Suprapubic skin (tissue), 4 donors: ENCODE data around the gene DKK3. TPM values are rescaled to one million over a fixed set of nuclear protein-coding genes. Genes with fewer than 3 reads are reported as not detected.

Source experiments
- DNase-seq, 2 donors: peaks; one replicate each; pipeline ENCODE4 v3.0.0-alpha.2; 2019; ENCODE audit warnings: low spot score in 2 of 2
- H3K27ac ChIP-seq: fragments of 200-600 bp; sonication (generic); one replicate; pipeline ENCODE4 v1.5.1; 2019
- H3K27me3 ChIP-seq: fragments of 200-600 bp; sonication (generic); one replicate; pipeline ENCODE4 v1.5.1; 2019
- H3K36me3 ChIP-seq: fragments of 200-600 bp; sonication (generic); one replicate; pipeline ENCODE4 v1.5.1; 2019
- H3K4me1 ChIP-seq: fragments of 200-600 bp; sonication (generic); one replicate; pipeline ENCODE4 v1.5.1; 2019
- H3K4me3 ChIP-seq: fragments of 200-600 bp; sonication (generic); one replicate; pipeline ENCODE4 v1.5.1; 2019; ENCODE audit warnings: mild to moderate bottlenecking
- H3K9me3 ChIP-seq: fragments of 200-600 bp; sonication (generic); one replicate; pipeline ENCODE4 v1.5.1; 2019
- EP300 ChIP-seq: sonication (generic); formaldehyde crosslinking; IDR thresholded peaks from one replicate; pipeline ENCODE4 v1.6.1; 2017; ENCODE audit warnings: antibody characterized with exemption
- POLR2A ChIP-seq, 2 donors: fragments of 450-650 bp; IDR thresholded peaks; one replicate each; pipeline ENCODE4 v1.6.1; 2017; ENCODE audit warnings: antibody characterized with exemption in 2 of 2, mild to moderate bottlenecking in 2 of 2, moderate library complexity in 2 of 2
- POLR2AphosphoS5 ChIP-seq, 3 donors: sonication (generic); formaldehyde crosslinking; IDR thresholded peaks; one replicate each; pipeline ENCODE4 v1.6.1; 2017; ENCODE audit warnings: antibody characterized with exemption in 3 of 3
- WGBS: methylation state at CpG from one replicate; pipeline ENCODE4 v1.1.5; 2018; 5-methylcytosine and 5-hydroxymethylcytosine counted together
- total RNA-seq, 4 donors: library from RNA; depleted of rRNA; stranded (reverse); fragments of >200 nt; gene quantifications; one replicate each; pipeline ENCODE4 v1.1.0, GENCODE V29; 2016
- TF ChIP-seq, protein P1 (sequence below), 2 donors: fragments of 200-600 bp in 1 of 2; fragments of 450-650 bp in 1 of 2; sonication (generic) in 1 of 2; IDR thresholded peaks; one replicate each; pipeline ENCODE4 v1.5.1; 2016 to 2019; ENCODE audit warnings: antibody characterized with exemption in 2 of 2, mild to moderate bottlenecking in 1 of 2, moderate library complexity in 1 of 2

The DKK3 gene
- total RNA-seq, 4 donors from 2014 or later = 105 to 152 (median 137) TPM

DNA sequence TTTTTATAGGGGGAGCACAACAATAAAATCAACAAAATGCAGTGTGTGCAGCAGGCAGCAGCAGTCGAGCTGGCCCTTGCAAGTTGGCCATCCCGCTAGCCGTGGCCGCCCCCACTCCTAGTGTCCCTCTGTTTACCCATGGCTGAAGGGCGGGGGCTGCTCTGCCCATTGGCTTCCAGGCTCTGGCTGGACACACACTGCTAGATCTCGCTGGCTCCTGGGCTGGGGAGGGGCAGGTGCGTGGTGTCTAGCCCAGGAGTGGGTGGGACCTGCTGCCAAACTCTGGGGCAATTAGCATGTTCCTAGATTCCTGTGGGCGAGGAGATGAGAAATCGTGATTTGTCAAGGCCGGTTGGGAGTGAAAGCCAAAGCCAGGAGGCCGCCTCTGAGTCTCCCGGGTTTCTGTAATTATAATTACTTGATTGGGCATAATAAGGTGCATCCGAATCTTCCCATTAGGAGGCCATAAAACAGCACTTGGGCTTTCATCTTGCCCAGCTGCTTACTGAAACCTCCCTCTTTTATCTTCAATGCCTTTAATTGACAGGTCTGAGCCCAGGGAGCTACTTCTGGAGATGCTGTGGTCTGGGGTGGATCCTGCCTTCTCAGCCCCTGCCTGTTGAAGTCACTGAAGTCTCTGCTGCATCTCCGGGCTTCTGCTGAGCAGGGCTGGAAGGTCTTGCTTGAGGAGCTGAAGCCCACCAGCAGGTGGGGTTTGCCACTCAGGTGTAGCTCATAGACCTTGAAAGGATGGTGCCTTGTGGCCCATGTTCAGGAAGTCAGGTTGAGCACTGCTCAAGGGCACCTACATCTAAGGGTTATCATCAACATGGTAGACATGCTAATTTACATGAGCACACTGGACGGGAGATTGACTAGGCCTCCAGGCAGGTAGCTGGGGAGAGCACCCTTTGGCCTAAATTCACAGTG lies 44.5 kb upstream of the DKK3 start:
- no peaks in the 10 kb centered on the region for H3K9me3 ChIP-seq
- 83% methylated on average over 7 of the region's 15 CpGs for WGBS
- TF ChIP-seq EP300 = no peak
- TF ChIP-seq, protein P1, sequence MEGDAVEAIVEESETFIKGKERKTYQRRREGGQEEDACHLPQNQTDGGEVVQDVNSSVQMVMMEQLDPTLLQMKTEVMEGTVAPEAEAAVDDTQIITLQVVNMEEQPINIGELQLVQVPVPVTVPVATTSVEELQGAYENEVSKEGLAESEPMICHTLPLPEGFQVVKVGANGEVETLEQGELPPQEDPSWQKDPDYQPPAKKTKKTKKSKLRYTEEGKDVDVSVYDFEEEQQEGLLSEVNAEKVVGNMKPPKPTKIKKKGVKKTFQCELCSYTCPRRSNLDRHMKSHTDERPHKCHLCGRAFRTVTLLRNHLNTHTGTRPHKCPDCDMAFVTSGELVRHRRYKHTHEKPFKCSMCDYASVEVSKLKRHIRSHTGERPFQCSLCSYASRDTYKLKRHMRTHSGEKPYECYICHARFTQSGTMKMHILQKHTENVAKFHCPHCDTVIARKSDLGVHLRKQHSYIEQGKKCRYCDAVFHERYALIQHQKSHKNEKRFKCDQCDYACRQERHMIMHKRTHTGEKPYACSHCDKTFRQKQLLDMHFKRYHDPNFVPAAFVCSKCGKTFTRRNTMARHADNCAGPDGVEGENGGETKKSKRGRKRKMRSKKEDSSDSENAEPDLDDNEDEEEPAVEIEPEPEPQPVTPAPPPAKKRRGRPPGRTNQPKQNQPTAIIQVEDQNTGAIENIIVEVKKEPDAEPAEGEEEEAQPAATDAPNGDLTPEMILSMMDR (IDR thresholded peaks at IDR 0.05) = no peak
- TF ChIP-seq POLR2AphosphoS5 (IDR thresholded peaks at IDR 0.05) = no peak
- no peak for TF ChIP-seq POLR2A (IDR thresholded peaks at IDR 0.05)
- peaks cover 36% of the 10 kb centered on the region for H3K4me1 ChIP-seq
- H3K4me3 ChIP-seq = no peak overlapping the region
- peak in 1 of 2 donors; percentile 63 for DNase-seq
- H3K36me3 ChIP-seq = no peaks in the 10 kb centered on the region
- H3K27me3 ChIP-seq = no peaks in the 10 kb centered on the region
- no peak overlapping the region for H3K27ac ChIP-seq

DNA sequence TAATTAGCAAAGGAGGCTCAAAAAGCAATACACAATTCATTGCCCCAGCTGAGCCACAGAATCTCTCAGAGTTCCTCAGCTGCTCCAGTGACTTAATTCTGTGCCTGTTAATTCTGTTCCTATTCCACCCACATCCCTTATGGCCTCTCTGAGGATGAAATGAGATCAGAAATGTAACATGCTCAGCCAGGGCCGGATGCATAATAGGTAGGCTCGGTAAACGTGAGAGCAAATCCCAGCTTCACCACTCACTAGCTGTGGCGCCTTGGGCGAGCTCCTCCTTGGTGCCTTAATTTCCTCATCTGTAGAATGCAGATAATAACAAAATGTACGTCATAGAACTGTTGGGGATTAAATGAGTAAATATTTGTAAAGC lies 42.8 kb upstream of the DKK3 start:
- DNase-seq = no peak
- Histone ChIP-seq H3K4me1 (peaks cover 46% of the 10 kb centered on the region), H3K27ac (no peak overlapping the region), H3K4me3 (no peak overlapping the region), H3K36me3 (no peaks in the 10 kb centered on the region), H3K27me3 (no peaks in the 10 kb centered on the region), H3K9me3 (no peaks in the 10 kb centered on the region)
- WGBS = 88% methylated on average over 6 of the region's 6 CpGs
- TF ChIP-seq POLR2A (IDR thresholded peaks at IDR 0.05) = no peak
- TF ChIP-seq EP300 = no peak
- TF ChIP-seq, protein P1 (IDR thresholded peaks at IDR 0.05) = no peak
- TF ChIP-seq POLR2AphosphoS5 (IDR thresholded peaks at IDR 0.05) = no peak

DNA sequence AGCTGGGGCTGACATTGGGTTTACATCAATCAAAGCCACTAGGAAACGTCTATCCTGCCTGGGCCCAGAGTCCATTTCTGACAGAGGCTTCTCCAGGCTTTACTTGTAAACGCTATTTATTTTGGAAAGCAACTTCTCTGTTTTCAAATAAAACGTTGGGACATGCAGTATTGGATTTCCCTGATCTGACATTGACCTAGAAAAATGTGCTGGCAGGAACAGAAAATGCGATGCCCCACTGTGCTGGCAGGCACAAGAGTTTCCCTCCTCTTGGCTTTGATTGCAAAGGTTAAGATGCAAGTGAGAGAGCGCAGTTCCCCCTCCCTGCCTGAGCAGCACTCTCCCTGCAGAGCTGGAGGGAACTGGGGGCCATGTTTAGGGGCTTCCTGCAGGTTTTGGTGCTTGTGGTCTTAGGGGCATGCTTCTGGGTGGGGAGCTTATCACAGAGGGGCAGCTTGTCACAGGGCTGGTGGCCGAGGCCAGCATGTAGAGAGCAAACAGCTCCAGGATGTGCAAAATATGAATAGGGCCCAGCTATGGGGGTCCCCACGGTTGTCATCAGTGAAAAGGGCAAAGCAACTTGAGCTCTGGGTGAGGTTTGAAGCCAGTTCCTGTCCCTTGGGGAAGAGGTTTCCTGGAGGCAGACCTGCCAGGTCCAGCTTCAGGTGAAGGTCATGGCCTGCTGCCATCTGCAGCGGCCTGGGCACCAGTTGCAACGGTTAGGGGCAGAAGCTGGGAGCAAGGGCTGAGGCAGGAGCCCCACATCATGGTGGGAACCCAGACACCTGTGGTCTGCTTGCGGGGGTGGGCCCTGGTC lies 42.3 kb upstream of the DKK3 start:
- H3K27ac ChIP-seq = peak overlapping the region; percentile 46
- 47% methylated on average over 7 of the region's 10 CpGs for WGBS

DNA sequence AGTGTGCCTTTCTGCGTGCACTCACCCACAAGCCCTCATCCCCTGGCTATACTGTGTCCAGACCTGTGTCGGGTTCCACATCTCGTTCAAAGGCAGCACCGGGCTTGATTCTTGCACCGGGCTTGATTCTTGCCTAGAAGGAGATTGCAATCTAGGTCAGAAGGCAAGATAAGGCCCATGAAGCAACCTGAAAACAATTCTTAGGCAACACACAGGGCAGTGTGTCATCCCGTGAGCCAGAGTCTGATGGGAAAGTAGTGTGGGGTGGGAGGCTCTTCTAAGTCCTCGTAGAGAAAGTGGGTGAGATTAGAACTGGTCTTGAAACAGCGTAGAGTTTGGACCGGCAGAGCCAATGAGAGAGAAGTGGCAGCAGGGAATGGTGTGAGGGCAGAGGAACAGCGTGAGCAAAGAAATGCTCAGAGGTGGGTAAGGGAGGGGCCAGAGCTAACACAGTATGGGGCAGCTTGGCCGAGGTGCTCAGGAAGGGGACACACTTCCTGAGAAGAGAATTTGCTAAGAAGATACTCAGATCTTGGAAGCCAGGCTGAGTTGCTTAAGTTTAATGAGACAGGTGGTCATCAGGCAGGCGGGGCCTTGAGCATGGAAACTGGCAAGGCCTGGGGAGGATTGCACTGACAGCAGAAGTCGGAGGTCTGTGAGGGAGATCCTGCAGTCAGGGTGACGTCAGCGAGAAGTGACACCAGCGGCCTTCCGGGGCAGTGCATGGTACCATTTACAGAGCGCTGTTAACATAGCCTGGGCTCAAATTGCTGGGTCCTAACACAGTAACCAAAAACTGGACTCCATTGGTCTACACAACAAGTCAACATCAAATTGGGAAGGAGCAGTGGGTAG lies 40.7 kb upstream of the DKK3 start:
- Histone ChIP-seq H3K4me3 (no peak overlapping the region), H3K4me1 (peaks cover 57% of the 10 kb centered on the region), H3K27ac (peak overlapping the region; percentile 7), H3K36me3 (no peaks in the 10 kb centered on the region), H3K9me3 (no peaks in the 10 kb centered on the region), H3K27me3 (no peaks in the 10 kb centered on the region)
- no peak for TF ChIP-seq POLR2AphosphoS5 (IDR thresholded peaks at IDR 0.05)
- TF ChIP-seq, protein P1 (IDR thresholded peaks at IDR 0.05) = no peak
- no peak for TF ChIP-seq EP300
- no peak for TF ChIP-seq POLR2A (IDR thresholded peaks at IDR 0.05)
- 79% methylated on average over 18 of the region's 18 CpGs for WGBS
- DNase-seq = no peak

More for the DNA sequence above, 42.3 kb upstream of the DKK3 start:
- DNase-seq = no peak
- peaks cover 46% of the 10 kb centered on the region for H3K4me1 ChIP-seq
- no peaks in the 10 kb centered on the region for H3K36me3 ChIP-seq
- TF ChIP-seq POLR2AphosphoS5 (IDR thresholded peaks at IDR 0.05) = no peak
- TF ChIP-seq, protein P1 (IDR thresholded peaks at IDR 0.05) = no peak
- TF ChIP-seq EP300 = no peak
- TF ChIP-seq POLR2A (IDR thresholded peaks at IDR 0.05) = no peak
- no peaks in the 10 kb centered on the region for H3K27me3 ChIP-seq
- no peaks in the 10 kb centered on the region for H3K9me3 ChIP-seq
- H3K4me3 ChIP-seq = no peak overlapping the region
